ENCODE measurements around the gene FRAS1.
"Not testable (repeated sequence)": the region's sequence is repeated elsewhere in the genome, so short reads cannot be mapped to it uniquely, and the experiment has no call there.

Gene FRAS1

DNA sequence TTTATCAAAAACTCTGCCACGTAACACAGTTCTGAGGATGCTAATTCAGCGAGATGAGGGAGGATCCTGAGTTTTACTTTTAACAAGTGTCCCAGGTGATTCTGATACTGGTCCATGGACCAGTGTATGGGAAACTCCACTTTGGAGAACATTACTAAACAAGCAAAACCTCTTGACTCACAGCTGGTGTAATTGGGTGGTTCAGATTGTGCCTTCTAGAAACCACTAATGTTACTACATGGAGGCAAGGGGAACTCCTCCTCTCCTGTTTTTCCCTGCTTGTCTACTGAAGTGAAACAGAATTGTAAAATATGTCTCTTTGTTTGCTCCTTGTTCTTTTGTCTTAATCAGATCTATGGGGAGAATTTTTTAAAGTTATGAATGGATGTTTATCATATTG, 62.6 kb downstream of the FRAS1 start:
- DNase-seq: no peak

DNA sequence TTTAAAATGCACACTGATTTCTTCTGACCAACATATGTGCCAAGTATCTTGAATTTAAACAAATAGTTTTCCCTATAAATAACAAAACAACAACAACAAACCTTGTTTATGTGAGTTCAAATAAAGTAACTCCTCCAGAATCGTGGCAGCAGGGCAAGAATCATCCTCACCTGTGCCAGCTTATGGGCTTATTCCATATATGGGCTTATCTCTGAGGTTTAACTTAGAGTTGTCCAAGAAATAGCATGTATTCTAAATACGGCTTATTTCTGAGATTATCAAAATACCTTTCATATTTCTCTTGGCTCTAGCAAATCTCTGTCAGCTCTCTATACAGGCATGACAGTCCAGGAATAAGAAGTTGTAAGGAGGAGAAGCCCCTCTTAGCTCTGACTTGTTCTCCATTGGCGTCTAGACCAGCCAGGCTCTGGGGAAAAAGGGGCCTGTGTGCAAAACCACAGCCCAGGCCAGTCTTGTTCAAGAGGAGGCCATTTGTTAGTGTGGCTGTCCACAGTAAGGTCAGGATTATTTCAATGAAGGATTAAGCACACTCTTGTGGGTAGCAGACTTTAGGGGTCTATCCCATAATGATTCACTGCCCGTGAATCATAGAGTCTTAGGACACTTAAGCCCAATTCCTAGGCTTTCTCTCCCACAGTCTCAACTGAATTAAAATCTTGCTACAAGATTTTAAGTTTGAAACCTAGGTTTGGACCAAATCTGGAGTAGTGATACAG, 63.2 kb downstream of the FRAS1 start:
- no peak for DNase-seq

DNA sequence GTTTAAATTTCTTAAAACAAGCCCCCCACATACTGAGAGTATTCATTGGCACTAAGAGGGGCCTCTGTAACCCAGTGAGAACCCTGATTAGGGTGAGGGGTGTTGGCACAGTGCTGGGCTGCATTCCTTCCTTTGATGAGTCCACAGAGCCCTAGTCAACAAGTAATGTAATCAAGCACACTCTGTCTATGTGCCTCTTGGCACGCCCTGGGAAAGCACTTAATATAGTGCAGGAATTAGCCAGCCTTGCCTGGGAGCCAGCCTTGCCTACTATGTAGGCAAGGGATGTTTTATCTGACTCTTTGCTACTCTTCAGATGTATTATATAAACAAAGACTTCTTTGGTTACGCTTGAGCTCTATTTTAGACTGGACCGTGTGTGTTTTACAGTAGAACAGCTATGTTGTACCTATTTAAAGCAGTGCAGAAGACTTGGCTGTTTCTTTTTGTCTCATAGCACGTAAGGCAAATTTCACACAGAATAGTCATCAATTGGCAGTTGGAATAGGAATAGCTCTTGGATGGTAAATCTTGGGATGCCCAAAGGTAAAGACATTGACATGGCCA, 64.3 kb downstream of the FRAS1 start:
- DNase-seq: no peak

DNA sequence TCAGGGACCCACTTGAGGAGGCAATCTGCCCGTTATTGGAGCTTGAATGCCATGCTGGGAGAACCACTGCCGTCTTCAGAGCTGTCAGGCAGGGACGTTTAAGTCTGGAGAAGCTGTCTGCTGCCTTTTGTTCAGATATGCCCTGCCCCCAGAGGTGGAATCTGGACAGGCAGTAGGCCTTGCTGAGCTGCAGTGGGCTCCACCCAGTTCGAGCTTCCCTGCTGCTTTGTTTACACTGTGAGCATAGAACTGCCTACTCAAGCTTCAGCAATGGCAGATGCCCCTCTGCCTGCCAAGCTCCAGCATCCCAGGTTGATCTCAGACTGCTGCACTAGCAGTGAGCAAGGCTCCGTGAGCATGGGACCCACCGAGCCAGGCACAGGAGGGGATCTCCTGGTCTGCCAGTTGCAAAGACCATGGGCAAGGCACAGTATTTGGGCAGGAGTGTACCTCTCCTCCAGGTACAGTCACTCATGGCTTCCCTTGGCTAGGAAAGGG, 68.8 kb downstream of the FRAS1 start:
- not testable (repeated sequence) for DNase-seq

DNA sequence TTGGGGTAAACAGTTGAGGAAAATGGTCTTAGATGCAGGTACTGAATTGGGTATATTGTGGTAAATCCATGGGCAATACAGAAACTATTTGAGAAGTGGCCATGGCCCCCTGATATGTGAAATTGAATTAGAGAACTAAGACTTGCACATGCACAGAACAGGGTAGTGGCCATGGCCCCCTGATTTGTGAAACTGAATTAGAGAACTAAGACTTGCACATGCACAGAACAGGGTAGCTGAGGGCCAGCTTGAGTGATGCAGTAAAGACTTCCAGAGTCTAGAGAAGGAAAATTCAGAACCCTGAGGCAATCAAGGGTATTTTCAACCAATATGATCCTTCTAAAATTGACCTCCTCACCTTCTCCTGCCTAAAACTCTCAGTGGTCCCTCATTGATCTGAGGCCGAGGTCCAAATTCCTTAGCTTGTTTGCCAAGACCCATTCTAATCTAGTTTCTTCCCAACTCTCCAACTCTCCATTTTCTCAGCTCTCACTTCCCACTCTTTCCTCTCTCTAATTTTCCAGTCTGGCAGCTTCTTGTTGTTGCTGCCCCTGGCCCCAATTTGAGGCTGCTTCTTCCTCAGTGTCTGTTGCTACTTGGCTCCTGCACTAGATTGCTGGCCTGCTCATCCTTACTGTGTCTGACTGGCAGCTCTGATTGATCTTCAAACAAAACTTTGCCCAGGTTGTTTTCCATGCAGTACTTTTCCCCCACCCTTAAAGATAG, 72.4 kb downstream of the FRAS1 start:
- no peak for DNase-seq

DNA sequence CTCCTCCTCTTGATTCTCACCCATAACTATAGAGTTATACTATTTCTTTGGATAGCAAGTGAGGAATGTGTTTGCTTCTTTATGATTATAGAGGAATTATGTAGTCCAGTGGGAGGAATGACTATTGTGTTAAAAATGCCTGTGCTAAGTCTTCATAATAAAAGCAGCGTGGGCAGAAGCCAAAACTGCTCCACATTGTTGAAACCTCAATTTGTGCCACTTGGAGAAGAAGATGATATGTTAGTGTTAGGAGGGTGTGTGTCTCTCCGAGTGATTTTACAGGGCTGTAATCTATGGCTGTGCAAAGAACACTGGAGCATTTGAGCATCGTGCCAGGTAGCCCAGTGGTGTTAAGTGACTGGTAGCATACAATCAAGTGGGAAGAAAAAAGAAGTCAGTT, 74.3 kb downstream of the FRAS1 start:
- DNase-seq: no peak

DNA sequence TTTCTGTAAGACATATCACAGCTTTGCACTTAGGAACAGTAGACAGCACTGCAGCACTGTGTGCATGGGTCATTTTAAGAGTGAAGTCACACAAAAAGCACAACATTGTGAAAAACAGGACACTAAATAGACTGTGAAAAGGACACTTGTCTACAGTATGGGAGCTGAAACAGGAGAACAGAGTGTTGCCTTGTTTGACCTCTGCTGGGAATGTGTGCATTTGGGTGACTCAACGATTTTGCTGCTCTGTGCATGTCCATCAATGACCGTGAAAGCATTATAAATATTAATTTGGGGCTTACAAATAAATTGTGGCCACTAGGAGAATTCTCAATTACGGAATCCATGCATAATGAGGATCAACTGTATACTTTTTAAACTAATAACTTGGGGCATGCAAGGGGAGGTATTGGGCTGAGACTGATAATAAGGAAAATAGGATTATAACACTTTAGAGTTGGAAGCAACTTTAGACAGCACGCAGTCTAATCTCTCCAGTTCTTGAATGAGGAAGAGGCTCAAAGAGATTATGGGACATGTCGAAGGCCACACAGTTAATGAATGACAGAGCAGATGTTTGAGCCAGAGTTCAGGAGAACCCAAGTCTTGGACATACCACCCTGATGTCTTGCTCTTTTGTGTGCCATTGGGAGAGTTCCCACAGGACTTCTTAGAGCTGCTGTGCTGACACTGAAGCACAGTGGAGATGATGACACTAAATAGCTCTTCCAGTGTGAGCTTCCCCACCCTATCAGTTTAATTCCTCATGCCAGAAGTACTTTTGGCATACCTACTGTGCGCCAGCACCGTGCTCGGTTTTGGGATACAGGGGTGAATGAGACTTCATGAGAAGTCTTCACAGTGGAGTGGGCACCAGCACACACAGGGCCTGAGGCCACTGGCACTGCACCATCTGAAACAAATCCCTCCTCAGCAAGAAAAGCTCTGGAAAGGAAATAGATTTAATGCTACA, 79.3 kb downstream of the FRAS1 start:
- no peak for DNase-seq

DNA sequence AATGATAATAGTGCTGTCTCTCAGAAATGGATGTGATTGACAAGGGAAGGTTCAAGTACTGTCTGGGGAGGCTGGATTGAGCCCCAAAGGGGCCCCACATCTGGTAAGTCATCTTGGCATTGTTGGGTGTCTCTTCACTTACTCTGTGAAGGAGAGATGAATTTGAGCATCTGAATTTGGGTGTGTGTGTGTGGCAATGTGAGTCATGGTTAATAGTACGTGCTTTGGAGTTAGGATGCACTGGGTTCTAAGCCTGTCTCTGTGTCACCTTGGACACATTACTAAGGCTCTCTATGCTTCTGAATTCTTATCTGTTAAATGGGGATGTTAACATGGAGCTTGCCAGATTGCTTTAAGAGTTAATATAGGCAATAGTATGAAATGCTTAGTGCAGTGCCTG, 80.4 kb downstream of the FRAS1 start:
- no peak for DNase-seq

DNA sequence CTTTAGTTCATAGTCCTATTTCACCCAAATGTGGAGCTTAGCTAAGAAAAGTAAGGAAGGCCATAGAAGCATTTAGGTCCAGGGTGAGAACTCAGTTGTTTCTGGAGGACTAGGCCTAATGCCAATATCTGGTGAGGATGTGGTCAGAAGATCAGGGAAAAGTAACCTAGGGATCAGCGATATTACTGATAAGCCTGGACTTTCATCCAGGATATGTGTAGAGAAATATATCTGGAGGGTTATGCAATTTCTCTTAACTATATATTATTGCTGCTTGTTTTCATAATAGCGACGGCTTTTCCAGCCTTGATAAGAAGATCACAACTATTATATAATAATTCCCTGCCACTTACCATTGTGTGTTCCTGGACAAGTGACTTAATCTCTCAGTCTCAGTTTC, 81.1 kb downstream of the FRAS1 start:
- DNase-seq: no peak

DNA sequence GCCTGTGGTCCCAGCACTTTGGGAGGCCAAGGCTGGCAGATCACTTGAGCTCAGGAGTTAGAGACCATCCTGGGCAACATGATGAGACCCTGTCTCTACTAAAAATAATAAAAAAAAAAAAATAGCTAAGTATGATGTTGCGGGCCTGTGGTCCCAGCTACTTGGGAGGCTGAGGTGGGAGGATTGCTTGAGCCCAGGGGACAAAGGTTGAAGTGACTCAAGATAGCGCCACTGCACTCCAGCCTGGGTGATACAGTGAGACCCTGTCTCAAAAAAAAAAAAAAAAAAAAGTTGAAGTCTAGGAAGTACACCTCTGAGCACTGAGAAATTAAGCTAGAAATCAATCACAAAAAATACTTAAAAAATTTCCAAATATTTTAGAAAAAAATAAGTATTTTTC, 86.5 kb downstream of the FRAS1 start:
- DNase-seq: no peak

DNA sequence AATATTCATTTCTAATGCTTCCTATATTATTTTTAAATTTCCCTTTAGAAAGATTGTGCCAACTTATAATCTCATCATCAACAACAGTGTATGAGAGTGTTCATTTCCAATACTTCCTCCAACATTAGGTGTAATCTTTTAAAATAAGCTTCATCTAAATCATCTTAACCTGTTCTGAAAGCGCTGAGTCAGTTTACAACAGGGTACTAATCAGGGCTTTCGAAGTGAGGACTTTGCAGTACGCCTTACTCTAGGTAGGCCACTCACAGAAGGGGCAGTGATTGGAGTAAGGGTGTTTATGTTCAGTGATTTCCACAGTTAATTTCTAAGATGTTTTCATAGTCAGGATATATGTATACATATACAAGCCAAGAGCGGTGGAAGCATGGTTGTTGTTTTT, 87.9 kb downstream of the FRAS1 start:
- DNase-seq: no peak

DNA sequence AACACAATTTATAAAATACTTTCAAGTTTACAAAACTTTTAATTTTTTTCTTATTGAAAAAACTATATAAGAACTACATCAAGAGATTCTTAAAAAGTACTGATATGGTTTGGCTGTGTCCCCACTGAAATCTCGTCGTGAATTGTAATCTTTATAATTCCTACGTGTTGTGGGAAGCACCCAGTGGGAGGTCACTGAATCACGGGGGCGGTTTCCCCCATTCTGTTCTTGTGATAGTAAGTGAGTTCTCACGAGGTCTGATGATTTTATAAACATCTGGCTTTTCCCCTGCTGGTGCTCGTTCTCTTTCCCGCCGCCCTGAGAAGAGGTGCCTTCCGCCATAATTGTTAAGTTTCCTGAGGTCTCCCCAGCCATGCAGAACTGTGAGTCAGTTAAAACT, 88.5 kb downstream of the FRAS1 start:
- DNase-seq: no peak

DNA sequence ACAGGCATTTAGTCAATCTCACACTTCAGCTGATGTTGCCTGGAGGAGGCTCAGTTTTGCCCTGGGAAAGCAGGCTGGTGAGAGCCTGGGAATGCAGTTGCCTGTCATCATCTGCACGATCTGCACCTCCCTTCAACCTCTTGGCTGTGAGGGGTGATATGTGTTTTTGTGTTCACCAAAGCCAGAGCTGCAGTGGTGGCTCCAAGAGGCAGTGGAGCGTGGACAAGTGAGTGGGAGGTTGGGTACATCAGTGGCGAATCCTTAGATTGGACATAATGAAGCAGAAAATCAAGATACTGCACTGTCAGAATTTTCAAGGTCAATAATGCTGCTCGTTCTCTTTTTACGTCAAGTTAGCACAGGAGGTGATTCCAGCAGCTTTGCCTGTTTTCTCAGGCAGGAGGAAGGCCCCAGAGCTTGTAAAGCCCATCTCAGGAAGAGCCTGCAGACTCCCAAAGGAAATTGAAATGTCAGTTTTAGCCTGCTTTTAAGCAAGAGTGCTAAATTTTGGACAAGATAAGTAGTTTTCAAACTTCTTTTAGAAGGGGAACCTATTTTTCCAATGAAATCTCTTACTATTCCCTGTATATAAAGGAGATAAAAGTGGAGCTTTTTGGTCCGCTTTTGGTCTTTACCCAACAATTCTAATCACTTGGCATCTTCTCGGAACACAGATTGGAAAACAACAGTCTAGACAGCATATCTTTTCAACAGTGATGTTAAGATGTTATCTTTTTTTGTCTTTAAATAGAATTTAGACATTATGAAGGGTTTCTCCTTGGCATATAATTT, 92.8 kb downstream of the FRAS1 start:
- DNase-seq: no peak

DNA sequence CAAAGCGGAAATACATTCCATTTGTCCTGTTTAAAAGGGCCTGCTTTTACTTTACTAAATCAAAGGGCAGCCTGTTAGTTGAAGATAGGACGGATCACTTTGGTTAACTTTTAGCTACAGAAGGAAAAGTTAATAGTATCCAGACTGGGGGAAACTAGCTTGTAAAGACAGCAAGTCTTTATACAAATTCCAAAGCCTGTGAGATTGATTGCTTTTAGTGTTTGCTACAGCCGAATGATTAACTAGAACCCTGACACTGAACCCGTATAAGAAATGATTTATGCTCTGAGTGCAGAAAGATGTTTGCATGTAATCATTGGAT, 93.4 kb downstream of the FRAS1 start:
- DNase-seq: no peak

DNA sequence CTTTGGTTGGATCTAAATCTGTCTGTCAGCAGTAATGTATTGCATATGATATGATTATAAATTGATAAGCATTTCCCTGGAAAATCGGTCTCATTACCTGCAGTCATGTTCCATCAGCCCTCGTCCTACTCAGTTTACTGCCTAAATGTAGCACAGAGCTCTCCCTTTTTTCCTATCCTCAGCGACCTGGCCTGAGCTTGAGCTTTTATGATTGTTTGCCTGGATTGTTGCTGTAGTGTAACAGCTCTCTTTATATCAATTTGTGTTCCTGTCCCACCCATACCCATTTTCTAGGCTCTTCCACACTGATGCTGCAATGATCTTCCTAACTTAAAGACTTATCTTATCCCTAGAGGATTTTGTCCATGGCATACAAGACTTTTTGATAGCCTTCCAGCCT, 95.7 kb downstream of the FRAS1 start:
- no peak for DNase-seq

DNA sequence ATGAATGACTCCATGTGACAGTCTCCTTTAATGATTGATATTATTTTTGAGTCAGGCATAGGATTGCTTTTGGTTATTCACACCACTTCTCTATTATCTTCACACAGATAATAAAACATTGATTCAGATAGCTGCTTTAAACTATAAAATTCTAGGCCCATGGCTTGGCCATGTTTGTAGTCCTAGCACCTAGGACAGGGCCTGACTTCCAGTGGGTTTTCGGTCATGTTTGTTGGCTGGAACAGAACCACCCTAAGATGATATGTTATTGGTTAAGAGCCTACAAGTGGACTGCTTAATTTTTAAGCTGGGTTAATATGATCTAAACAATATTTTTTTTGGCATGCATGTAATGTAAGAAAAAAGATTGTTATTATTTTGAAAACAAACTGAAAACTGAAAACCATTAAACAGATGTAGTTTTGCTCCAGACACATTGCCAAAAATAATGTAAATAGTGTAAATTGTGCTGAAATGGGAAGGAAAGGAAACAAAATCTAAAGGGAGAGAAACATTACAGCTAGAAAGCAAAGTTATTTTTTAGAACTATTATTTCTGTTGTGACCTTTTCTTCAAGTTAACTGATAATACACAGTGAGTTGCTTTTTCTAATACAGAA, 98.0 kb downstream of the FRAS1 start:
- DNase-seq: no peak

DNA sequence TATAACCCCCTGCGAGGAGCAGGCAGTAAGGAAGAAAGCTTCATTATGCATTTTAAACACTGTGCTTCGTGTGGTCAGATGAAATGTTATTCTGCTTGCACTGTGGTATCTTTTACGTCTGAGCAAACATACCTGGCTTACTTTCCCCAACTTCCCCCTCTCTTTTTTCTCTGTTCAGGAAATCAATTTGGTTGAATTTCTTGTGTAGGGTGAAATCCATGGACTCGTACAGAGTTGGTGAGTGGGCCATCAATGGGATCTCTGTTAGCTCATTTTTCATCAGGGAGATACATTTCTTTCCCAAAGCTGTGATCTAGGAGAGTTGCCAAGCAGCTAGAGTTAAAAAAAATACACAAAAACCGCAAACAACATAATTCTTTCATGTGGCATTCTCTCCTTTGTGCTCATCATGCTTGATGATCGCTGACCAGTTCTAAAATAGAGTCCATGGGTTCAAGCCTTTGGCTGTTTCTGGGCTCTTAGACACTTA, 98.5 kb downstream of the FRAS1 start:
- DNase-seq: no peak

DNA sequence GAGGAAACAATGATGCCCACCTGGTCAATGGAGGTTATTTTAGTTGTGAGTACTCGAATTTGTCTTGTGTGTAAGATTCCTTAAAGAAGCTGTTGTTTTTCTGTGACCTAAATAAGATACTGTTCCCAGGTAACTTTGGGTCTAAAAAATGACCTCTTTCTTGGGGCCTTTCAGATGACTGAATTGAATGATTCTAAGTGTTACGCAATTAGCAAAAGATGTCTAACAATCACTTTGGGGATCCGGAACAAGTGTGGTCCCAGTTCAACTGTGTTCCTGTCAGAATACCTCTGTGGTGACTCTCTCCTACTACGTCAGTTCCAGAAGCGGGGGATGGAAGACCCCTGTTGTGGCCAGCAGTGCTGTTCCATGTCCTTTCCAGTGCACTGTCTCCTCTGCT, 99.4 kb downstream of the FRAS1 start:
- no peak for DNase-seq

DNA sequence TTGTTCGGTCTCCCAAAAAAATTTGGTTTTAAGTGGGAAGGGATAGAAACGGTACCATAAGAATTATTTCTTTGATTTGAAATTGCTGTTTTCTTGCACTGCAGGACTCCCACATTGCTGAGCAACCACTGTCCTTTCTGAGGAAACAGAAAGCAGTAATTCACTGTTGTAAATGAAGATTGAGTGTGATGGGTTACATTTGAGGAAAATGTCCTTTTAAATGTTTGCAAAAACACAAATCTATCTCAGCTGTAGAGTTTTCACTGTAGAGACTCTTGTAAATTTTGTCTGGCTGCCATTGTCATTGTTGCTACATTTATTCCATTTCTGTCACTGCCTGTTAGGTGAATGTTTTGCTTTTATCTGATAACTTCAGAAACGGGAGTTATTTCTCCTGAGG, 105.2 kb downstream of the FRAS1 start:
- no peak for DNase-seq

DNA sequence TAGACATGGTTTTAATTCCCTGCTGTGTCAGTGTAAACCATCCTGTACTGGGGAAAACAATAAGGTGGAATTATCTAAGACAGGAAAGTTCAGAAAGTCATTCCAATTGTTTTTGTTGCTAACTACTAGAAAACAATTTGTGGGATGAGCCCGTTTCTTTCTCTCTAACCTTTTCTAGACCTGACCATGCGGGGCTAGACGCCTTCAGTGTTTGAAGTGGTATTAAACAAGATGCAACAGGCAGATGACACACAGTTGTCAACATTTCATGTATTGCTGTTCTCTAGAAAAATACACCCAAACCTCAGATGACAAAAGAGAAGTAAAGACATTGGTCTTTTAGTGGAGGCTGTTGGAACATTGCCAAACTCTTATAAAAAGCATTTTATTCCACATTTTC, 105.7 kb downstream of the FRAS1 start:
- DNase-seq: no peak

DNA sequence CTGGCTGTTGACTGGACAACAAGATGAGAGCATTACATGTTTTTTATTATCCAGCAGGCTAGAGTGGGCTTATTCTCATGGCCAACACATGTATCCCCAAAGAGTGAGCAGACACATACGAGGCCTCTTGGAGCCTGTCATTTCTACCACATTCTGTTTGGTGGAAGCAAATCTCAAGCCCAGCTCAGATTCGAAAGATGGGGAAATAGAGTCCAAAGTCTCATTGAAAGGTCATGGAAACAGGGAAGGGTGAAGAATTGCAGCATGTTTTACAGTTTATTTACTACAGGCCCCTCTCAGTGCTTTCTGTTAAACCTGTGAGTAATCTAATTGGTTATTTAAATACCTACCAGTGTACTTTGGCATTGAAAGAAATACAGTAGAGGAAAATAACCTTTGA, 108.6 kb downstream of the FRAS1 start:
- DNase-seq: no peak

DNA sequence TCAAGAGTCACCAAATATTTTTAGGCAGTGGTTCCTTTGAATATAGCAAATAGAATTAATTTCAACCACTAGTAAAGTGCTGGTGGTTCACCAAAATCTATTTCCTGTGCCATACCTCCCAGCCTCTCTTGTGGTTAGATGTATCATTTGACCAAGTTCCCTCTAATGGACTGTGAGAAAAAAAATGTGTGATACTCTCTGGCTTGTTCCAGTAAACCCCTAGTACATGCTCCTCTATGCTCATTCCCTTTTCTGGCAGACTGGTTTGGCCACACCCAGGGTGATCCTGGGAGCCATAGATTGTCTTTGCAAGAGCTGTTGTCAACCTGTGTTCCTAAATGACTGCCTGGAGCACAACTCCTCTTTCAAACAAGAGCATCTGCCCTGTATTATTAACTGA, 109.5 kb downstream of the FRAS1 start:
- DNase-seq: no peak
